Fibroblast of the aortic adventitia (primary cell): Measurements from ENCODE around the gene SEMA6C. TPM values are rescaled to one million over a fixed set of nuclear protein-coding genes. Genes with fewer than 3 reads are reported as not detected.
"Not testable (repeated sequence)": the region's sequence is repeated elsewhere in the genome, so short reads cannot be mapped to it uniquely, and the experiment has no call there.

Experiments
- DNase-seq: peaks from one replicate; pipeline ENCODE4 v3.0.0-alpha.2; 2010; ENCODE audit warnings: low read depth
- H3K4me3 ChIP-seq: 2 replicates; pipeline ENCODE4 v1.5.1; 2011; ENCODE audit warnings: low read depth, mild to moderate bottlenecking, control low read depth, low read length, moderate library complexity
- CTCF ChIP-seq: IDR thresholded peaks from 2 replicates; pipeline ENCODE4 v1.5.1; 2011; ENCODE audit warnings: mild to moderate bottlenecking, low read length, control low read depth, inconsistent platforms; ENCODE audit not compliant: insufficient read depth
- total RNA-seq: library from RNA; depleted of rRNA; stranded (reverse); fragments of >200 nt; gene quantifications from 2 replicates; pipeline ENCODE4 v1.2.3, GENCODE V29; 2012; ENCODE audit warnings: low replicate concordance

Gene SEMA6C
- total RNA-seq, 1 donor, result 1.6 TPM

- no peak for DNase-seq
- TF ChIP-seq CTCF, result no peak
- H3K4me3 ChIP-seq, result no peak overlapping the region
These were observed 41.8 kb downstream of the SEMA6C start for GRCh38 chr1:151104630-151105029.

- no peak overlapping the region for H3K4me3 ChIP-seq
- TF ChIP-seq CTCF, result no peak
- DNase-seq, result no peak
These were observed 48.3 kb downstream of the SEMA6C start for GRCh38 chr1:151098126-151098525.

DNA sequence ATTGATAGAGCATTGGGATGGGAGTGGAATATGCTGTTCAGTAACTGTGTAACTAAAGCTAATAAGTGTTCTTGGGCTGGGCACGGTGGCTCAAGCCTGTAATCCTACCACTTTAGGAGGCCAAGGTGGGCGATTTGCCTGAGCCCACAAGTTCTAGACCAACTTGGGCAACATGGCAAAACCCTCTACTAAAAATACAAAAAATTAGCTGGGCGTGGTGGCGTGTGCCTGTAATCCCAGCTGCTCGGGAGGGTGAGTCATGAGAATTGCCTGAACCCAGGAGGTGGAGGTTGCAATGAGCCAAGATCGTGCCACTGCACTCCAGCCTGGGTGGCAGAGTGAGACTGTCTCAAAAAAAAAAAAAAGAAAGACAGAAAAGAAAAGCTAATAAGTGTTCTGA is 49.0 kb downstream of the SEMA6C start:
- H3K4me3 ChIP-seq, DNase-seq: not testable (repeated sequence)

DNA sequence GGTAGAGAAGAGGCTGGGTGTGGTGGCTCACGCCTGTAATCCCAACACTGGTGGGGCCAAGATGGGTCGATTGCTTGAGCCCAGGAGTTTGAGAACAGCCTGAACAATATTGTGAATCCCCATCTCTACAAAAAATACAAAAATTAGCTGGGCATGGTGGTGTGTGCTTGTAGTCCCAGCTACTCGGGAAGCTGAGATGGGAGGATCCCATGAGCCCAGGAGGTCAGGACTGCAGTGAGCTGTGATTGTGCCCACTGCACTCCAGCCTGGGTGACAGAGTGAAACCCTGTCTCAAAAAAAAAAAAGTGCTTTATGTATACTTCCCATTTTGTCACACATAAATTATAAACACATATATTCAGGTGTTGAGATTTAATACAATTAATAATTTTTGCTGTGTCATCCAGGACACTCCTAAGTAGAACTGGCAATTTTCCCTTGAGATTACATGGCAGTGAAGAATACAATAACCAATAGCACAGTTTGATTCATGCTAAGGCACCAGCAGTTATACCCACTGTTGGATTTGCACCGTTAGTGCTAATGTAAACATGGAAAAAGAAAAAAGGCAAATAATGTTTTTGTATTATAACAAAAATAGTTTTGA is 60.4 kb downstream of the SEMA6C start:
- no peak for DNase-seq
- no peak for TF ChIP-seq CTCF
- no peak overlapping the region for H3K4me3 ChIP-seq

Other genes starting within 250 kb of the SEMA6C start
- gene SETDB1, start 220.3 kb downstream of the SEMA6C start, total RNA-seq, result 30.7 and 43.0 TPM in 2 replicates
- 26.1 and 138 TPM in 2 replicates for gene CERS2, start 171.8 kb downstream of the SEMA6C start, total RNA-seq
- 0.09 and 0.49 TPM in 2 replicates for gene ANXA9, start 164.3 kb downstream of the SEMA6C start, total RNA-seq
- gene MINDY1, start 139.7 kb downstream of the SEMA6C start, total RNA-seq, result 10.9 and 16.4 TPM in 2 replicates
- gene PRUNE1, start 138.2 kb downstream of the SEMA6C start, total RNA-seq, result 3.4 and 10.8 TPM in 2 replicates
- 0.18 and 0.33 TPM in 2 replicates for gene BNIPL, start 110.0 kb downstream of the SEMA6C start, total RNA-seq
- 0.82 and 3.3 TPM in 2 replicates for gene C1orf56, start 98.9 kb downstream of the SEMA6C start, total RNA-seq
- 33.8 and 42.3 TPM in 2 replicates for gene CDC42SE1, start 87.0 kb downstream of the SEMA6C start, total RNA-seq
- gene MLLT11, start 86.2 kb downstream of the SEMA6C start, total RNA-seq, result 2.0 and 6.1 TPM in 2 replicates
- gene GABPB2, start 75.9 kb downstream of the SEMA6C start, total RNA-seq, result 5.2 and 14.6 TPM in 2 replicates
- not detected in 2 replicates for gene TNFAIP8L2, start 10.0 kb upstream of the SEMA6C start, total RNA-seq
- gene LYSMD1, start 19.3 kb upstream of the SEMA6C start, total RNA-seq, result 7.5 and 12.5 TPM in 2 replicates
- 38.0 and 48.4 TPM in 2 replicates for gene SCNM1, start 19.5 kb upstream of the SEMA6C start, total RNA-seq
- 0.54 TPM in 1 of 2 replicates, not detected in the other for gene TMOD4, start 29.4 kb upstream of the SEMA6C start, total RNA-seq
- gene VPS72, start 43.6 kb upstream of the SEMA6C start, total RNA-seq, result 9.2 and 42.8 TPM in 2 replicates
- gene PIP5K1A, start 51.9 kb upstream of the SEMA6C start, total RNA-seq, result 56.4 and 86.4 TPM in 2 replicates
- 111 and 139 TPM in 2 replicates for gene PSMD4, start 108.1 kb upstream of the SEMA6C start, total RNA-seq
- 7.0 and 14.2 TPM in 2 replicates for gene ZNF687, start 135.7 kb upstream of the SEMA6C start, total RNA-seq
- gene PI4KB, start 180.8 kb upstream of the SEMA6C start, total RNA-seq, result 38.8 and 41.0 TPM in 2 replicates
- gene RFX5, start 200.6 kb upstream of the SEMA6C start, total RNA-seq, result 27.1 and 32.8 TPM in 2 replicates
- 26.8 and 70.5 TPM in 2 replicates for gene SELENBP1, start 226.1 kb upstream of the SEMA6C start, total RNA-seq